Measurements from ENCODE around the gene MPPE1.

MPPE1 gene

DNA sequence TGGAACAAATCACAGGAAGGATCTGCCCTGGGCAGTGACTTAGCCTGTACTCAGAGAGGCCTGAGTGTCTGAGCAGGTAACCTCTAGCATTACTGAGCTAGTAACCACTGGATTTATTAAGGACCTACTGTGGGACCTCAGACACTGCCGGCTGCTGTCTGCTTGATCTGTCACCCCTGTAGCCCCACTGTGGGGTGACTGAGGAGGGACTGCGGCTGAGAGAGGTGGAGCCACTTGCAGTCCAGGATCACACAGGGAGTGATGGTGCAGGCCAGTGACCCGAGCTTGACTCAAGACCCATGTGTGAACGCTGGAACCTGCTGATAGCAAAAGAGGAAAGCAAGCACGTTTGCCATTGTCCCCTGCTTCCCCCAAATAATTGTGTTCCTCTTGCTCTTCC is 41.4 kb downstream of the MPPE1 start:
- Histone ChIP-seq H3K4me3 (ENCODE audit: insufficient read depth, low read depth, low read length) (no peak overlapping the region), H3K9me3 (ENCODE audit: control insufficient read depth, low read length) (no peaks in the 10 kb centered on the region), H3K36me3 (ENCODE audit: control insufficient read depth, insufficient read depth, low read length) (no peaks in the 10 kb centered on the region), H3K27me3 (ENCODE audit: control insufficient read depth, insufficient read depth, low read length, poor library complexity, severe bottlenecking) (no peaks in the 10 kb centered on the region), H3K4me1 (ENCODE audit: control insufficient read depth, insufficient read depth, low read length) (no peaks in the 10 kb centered on the region), H3K27ac (ENCODE audit: insufficient read depth, low read depth, low read length, poor library complexity, severe bottlenecking) (no peak overlapping the region)
- 84 to 92% methylated on average over 5 of the region's 5 CpGs for WGBS, 2 experiments

DNA sequence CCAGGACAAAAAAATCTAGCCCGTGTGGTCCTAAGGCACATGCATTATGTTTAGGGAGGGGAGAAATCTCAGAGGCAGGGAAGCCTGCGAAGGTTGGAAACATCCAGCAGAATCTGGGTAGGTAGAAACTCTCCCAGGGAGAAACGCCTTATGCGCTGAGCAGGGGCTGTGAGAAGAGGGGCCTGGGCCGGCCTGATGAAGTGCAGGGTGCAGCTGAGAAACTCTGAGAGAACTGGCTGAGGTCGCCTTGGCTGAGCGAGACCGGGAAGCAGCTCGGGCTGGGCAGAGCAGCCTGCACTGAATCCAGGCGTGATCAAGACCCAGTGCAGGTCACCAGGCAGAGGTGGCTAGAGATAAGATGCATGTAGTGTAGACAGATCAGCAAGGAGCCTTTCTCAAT is 41.8 kb downstream of the MPPE1 start:
- Histone ChIP-seq H3K4me1 (ENCODE audit: control insufficient read depth, insufficient read depth, low read length) (no peaks in the 10 kb centered on the region), H3K4me3 (ENCODE audit: insufficient read depth, low read depth, low read length) (no peak overlapping the region), H3K36me3 (ENCODE audit: control insufficient read depth, insufficient read depth, low read length) (no peaks in the 10 kb centered on the region), H3K27me3 (ENCODE audit: control insufficient read depth, insufficient read depth, low read length, poor library complexity, severe bottlenecking) (no peaks in the 10 kb centered on the region), H3K27ac (ENCODE audit: insufficient read depth, low read depth, low read length, poor library complexity, severe bottlenecking) (no peak overlapping the region), H3K9me3 (ENCODE audit: control insufficient read depth, low read length) (no peaks in the 10 kb centered on the region)
- WGBS, 2 experiments, result 92% methylated on average over 10 of the region's 10 CpGs

DNA sequence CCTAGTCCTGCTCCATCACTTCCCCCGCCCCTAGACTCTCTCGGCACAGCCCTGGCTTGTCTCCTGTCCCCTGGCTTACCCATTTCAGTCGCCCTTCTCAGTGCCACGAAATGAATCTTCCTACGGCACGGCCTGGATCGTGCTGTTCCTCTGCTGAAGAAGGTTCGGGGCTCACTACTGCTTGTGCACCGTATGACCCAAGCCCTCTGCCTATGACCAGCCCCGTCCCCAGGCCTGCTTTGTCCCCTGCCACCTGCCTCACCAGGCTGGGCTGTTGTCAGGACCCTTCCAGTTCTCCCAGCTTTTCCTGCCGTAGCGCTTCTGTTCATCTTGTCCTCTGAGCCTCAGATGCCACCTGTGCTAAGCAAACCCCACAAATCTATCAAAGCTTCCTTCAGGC is 43.0 kb downstream of the MPPE1 start:
- H3K27ac ChIP-seq (ENCODE audit: insufficient read depth, low read depth, low read length, poor library complexity, severe bottlenecking), result no peak overlapping the region
- no peaks in the 10 kb centered on the region for H3K4me1 ChIP-seq (ENCODE audit: control insufficient read depth, insufficient read depth, low read length)
- no peaks in the 10 kb centered on the region for H3K27me3 ChIP-seq (ENCODE audit: control insufficient read depth, insufficient read depth, low read length, poor library complexity, severe bottlenecking)
- H3K4me3 ChIP-seq (ENCODE audit: insufficient read depth, low read depth, low read length), result no peak overlapping the region
- H3K9me3 ChIP-seq (ENCODE audit: control insufficient read depth, low read length), result no peaks in the 10 kb centered on the region
- H3K36me3 ChIP-seq (ENCODE audit: control insufficient read depth, insufficient read depth, low read length), result no peaks in the 10 kb centered on the region
- 91 to 92% methylated on average over 12 of the region's 12 CpGs for WGBS, 2 experiments

DNA sequence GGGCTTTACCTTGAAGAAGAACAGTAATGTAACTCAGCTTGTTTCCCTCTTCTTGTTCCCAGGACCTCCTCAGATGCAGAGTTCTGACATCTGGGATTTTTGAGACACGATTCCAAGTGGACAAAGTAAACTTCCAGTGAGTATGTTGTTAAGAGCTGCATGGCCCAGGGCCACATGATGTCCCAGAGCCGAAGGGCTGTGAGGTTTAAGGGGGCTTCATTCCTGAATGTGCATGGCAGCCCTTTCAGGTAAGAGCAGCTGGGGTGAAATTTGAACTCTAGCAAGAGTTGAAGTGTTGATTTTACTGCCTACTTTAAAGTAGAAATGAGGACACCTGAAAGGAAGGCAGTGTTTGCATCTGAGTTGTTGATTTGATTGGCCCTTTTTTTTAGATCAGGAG is 43.6 kb downstream of the MPPE1 start:
- no peaks in the 10 kb centered on the region for H3K27me3 ChIP-seq (ENCODE audit: control insufficient read depth, insufficient read depth, low read length, poor library complexity, severe bottlenecking)
- H3K27ac ChIP-seq (ENCODE audit: insufficient read depth, low read depth, low read length, poor library complexity, severe bottlenecking), result no peak overlapping the region
- WGBS, 2 experiments, result 89 to 92% methylated on average over 2 of the region's 2 CpGs
- H3K4me1 ChIP-seq (ENCODE audit: control insufficient read depth, insufficient read depth, low read length), result no peaks in the 10 kb centered on the region
- no peaks in the 10 kb centered on the region for H3K36me3 ChIP-seq (ENCODE audit: control insufficient read depth, insufficient read depth, low read length)
- H3K4me3 ChIP-seq (ENCODE audit: insufficient read depth, low read depth, low read length), result no peak overlapping the region
- H3K9me3 ChIP-seq (ENCODE audit: control insufficient read depth, low read length), result no peaks in the 10 kb centered on the region

DNA sequence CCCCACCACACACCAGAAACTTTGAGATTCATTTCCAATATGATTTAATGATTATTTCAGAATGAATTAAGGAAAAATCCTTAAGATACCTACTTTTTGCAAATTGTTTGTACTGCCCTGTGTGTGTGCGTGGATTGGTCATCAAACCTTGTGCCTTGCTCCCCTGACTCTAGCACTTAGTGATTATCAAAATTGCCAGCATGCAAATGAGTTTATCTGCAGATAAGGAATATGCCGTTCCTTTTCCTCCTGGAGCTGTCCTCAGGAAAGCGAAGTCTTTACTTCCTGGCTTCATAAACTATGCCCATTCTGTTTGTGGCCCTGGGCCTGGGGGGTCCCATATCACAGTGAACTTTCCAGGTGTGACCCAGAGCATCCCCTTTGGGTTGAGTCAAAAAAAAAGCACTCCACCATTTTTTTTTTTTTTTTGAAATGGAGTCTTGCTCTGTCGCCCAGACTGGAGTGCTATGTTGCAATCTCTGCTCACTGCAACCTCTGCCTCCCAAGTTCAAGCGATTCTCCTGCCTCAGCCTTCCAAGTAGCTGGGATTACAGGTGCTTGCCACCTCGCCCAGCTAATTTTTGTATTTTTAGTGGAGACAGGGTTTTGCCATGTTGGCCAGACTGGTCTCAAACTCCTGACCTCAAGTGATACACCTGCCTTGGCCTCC is 45.5 kb downstream of the MPPE1 start:
- Histone ChIP-seq H3K27ac (ENCODE audit: insufficient read depth, low read depth, low read length, poor library complexity, severe bottlenecking) (no peak overlapping the region), H3K4me1 (ENCODE audit: control insufficient read depth, insufficient read depth, low read length) (no peaks in the 10 kb centered on the region), H3K9me3 (ENCODE audit: control insufficient read depth, low read length) (no peaks in the 10 kb centered on the region), H3K4me3 (ENCODE audit: insufficient read depth, low read depth, low read length) (no peak overlapping the region), H3K36me3 (ENCODE audit: control insufficient read depth, insufficient read depth, low read length) (no peaks in the 10 kb centered on the region), H3K27me3 (ENCODE audit: control insufficient read depth, insufficient read depth, low read length, poor library complexity, severe bottlenecking) (no peaks in the 10 kb centered on the region)
- 85 to 91% methylated on average over 6 of the region's 6 CpGs for WGBS, 2 experiments

DNA sequence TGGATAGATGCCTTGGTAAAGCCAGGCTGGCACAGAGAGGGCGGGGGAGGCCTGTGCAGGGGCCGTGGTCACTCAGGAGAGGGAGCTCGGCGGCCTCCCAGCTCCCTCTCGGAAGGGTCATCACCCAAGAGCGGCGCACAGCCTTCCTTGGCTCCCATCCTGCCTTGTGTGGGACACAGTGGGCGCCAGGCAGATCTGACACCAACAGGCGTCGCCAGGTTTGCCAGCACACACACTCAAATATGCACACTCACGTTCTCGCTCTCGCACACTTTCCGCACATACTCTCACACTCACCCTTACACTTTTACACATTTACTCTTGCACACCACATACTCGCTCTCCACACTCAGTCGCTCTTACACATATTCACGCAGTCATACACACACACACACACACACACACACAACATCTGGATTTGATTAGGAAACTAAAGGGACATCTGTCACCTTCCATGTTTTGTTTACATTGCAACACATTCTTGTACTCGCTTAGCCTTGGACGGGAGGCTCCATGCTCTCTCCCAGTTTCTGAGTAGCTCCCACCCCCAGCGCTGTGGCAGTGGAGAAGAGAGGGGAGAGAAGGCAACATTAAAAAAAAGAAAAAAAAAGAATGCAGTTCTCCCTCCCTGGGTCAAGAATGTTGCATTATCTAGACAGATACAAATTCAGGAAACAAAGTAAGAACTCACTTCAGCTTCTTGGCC is 46.4 kb downstream of the MPPE1 start:
- Histone ChIP-seq H3K4me3 (ENCODE audit: insufficient read depth, low read depth, low read length) (no peak overlapping the region), H3K36me3 (ENCODE audit: control insufficient read depth, insufficient read depth, low read length) (no peaks in the 10 kb centered on the region), H3K9me3 (ENCODE audit: control insufficient read depth, low read length) (no peaks in the 10 kb centered on the region), H3K27ac (ENCODE audit: insufficient read depth, low read depth, low read length, poor library complexity, severe bottlenecking) (no peak overlapping the region), H3K4me1 (ENCODE audit: control insufficient read depth, insufficient read depth, low read length) (peaks cover 6% of the 10 kb centered on the region), H3K27me3 (ENCODE audit: control insufficient read depth, insufficient read depth, low read length, poor library complexity, severe bottlenecking) (no peaks in the 10 kb centered on the region)
- 90 to 93% methylated on average over 19 to 20 of the region's 20 CpGs for WGBS, 2 experiments

DNA sequence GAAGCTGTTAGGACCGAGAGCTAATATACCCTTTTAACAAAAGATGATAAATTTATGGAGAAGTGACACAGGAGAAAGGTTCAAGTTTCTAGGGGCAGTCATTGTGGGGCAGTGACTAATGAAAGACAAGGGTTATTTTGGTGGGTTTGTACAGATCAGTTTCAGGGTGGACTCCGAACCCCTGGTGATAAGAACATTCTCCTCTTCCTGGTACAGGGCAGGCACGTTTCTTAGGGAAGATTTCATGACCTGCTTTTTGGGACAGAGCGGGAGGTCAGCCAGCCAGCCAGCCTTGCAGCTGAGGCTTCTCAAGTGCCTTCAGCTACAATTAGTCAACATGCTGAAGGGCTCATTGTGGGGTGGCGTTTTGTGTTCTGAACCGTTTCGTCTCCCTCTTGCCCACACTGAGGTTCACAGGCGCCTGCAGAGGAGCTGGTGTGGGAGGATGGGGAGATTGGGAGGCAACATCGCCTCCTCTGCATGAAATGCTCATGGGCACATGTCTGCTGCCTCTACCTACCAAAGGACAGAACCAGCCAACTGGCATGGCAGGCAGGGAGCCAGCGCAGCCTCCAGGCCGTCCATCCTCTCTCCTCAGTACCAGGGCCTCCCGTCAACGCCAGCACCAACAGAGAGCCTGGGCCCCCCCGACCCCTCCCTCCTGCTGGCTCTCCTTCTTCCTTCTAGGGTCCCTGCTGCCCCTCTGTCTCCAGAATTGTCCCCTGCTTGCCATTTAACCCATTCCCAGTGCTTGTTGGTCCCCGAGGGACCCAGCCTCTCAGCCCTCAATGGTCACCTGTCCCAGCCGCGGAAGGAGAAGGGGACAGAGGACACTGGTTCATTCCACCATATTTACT is 47.3 kb downstream of the MPPE1 start:
- no peak overlapping the region for H3K27ac ChIP-seq (ENCODE audit: insufficient read depth, low read depth, low read length, poor library complexity, severe bottlenecking)
- 85 to 86% methylated on average over 16 of the region's 17 CpGs for WGBS, 2 experiments
- H3K27me3 ChIP-seq (ENCODE audit: control insufficient read depth, insufficient read depth, low read length, poor library complexity, severe bottlenecking), result no peaks in the 10 kb centered on the region
- no peak overlapping the region for H3K4me3 ChIP-seq (ENCODE audit: insufficient read depth, low read depth, low read length)
- no peaks in the 10 kb centered on the region for H3K36me3 ChIP-seq (ENCODE audit: control insufficient read depth, insufficient read depth, low read length)
- peaks cover 6% of the 10 kb centered on the region for H3K4me1 ChIP-seq (ENCODE audit: control insufficient read depth, insufficient read depth, low read length)
- H3K9me3 ChIP-seq (ENCODE audit: control insufficient read depth, low read length), result no peaks in the 10 kb centered on the region

DNA sequence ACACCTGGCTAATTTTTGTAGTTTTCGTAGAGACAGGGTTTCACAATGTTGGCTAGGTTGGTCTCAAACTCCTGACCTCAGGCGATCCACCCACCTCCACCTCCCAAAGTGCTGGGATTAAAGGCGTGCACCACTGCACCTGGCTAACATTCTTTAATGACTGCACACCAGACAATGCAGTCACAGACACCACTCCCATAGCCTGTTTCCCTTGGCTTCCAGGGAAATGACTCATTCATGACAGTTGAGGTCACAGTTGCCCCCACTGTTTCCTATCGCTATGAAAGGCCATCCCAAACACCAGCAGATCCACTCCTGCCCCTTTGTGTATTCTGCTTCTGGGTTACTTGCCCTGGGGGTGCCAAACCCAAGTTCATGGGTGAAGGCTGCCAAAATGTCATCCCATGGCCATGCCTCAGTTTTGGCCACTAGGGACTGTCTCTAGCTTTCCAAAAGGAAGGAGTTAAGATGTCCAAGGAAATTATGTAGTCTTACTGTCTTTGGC is 48.2 kb downstream of the MPPE1 start:
- Histone ChIP-seq H3K27me3 (ENCODE audit: control insufficient read depth, insufficient read depth, low read length, poor library complexity, severe bottlenecking) (no peaks in the 10 kb centered on the region), H3K36me3 (ENCODE audit: control insufficient read depth, insufficient read depth, low read length) (no peaks in the 10 kb centered on the region), H3K9me3 (ENCODE audit: control insufficient read depth, low read length) (no peaks in the 10 kb centered on the region), H3K4me3 (ENCODE audit: insufficient read depth, low read depth, low read length) (no peak overlapping the region), H3K27ac (ENCODE audit: insufficient read depth, low read depth, low read length, poor library complexity, severe bottlenecking) (no peak overlapping the region), H3K4me1 (ENCODE audit: control insufficient read depth, insufficient read depth, low read length) (peaks cover 6% of the 10 kb centered on the region)
- WGBS, 2 experiments, result 87 to 89% methylated on average over 4 of the region's 4 CpGs

DNA sequence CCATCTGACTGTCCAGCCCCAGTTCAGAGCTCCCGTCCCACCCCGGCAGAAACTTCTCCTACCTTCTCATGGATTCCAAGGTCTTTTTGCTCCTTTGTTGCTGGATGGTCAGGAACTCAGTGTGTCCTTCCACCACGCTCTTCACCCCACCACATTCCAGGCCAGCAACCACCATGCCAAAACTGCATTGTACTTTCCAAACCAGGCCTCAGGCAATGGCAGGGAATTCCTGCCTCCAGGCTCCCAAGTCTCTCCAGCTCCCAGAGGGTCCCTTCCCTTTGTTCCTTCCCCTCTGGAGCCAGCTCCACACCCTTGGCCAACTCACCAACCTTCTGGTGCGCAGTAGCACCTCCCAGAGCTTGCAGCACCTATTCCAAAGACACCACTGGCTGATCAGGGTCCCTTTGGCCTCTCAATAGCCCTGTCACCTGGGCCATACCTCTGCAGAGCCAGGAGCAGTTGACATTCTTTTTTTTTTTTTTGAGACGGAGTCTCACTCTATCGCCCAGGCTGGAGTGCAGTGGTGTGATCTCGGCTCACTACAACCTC is 48.8 kb downstream of the MPPE1 start:
- WGBS, 2 experiments, result 91 to 94% methylated on average over 7 of the region's 7 CpGs
- peaks cover 6% of the 10 kb centered on the region for H3K4me1 ChIP-seq (ENCODE audit: control insufficient read depth, insufficient read depth, low read length)
- H3K36me3 ChIP-seq (ENCODE audit: control insufficient read depth, insufficient read depth, low read length), result no peaks in the 10 kb centered on the region
- no peaks in the 10 kb centered on the region for H3K9me3 ChIP-seq (ENCODE audit: control insufficient read depth, low read length)
- H3K27ac ChIP-seq (ENCODE audit: insufficient read depth, low read depth, low read length, poor library complexity, severe bottlenecking), result no peak overlapping the region
- no peaks in the 10 kb centered on the region for H3K27me3 ChIP-seq (ENCODE audit: control insufficient read depth, insufficient read depth, low read length, poor library complexity, severe bottlenecking)
- no peak overlapping the region for H3K4me3 ChIP-seq (ENCODE audit: insufficient read depth, low read depth, low read length)

All from ectodermal cell (in vitro differentiated cells).